ENCODE measurements around the gene PLAC8L1. TPM values are rescaled to one million over a fixed set of nuclear protein-coding genes. Genes with fewer than 3 reads are reported as not detected.
"Not testable (repeated sequence)": the region's sequence is repeated elsewhere in the genome, so short reads cannot be mapped to it uniquely, and the experiment has no call there.

The PLAC8L1 gene
- total RNA-seq, 1 experiment from 2014 or later = 1.4 TPM

GRCh38 chr5:146116361-146116760 lies 11.0 kb upstream of the PLAC8L1 start:
- Mint-ChIP-seq H3K4me1 (ENCODE audit: low read depth, unreplicated experiment) (no peaks in the 10 kb centered on the region), H3K36me3 (ENCODE audit: insufficient read depth, unreplicated experiment) (peaks cover 42% of the 10 kb centered on the region), H3K9me3 (ENCODE audit: low read depth, unreplicated experiment) (no peaks in the 10 kb centered on the region), H3K27ac (ENCODE audit: unreplicated experiment) (no peak overlapping the region), H3K27me3 (ENCODE audit: unreplicated experiment) (no peaks in the 10 kb centered on the region), H3K4me3 (ENCODE audit: low read depth, unreplicated experiment) (no peak overlapping the region)
- no peak for DNase-seq
- no TSS peak for BruUV-seq (replicated peaks)
- CTCF ChIA-PET = no interaction called here
- intact Hi-C loops (cut with micrococcal nuclease; ENCODE audit: unreplicated experiment) = no loop called here
- TF ChIP-seq CTCF (IDR thresholded peaks at IDR 0.05; ENCODE audit: unreplicated experiment) = no peak

- BruUV-seq (replicated peaks) = no TSS peak
- intact Hi-C loops (cut with micrococcal nuclease; ENCODE audit: unreplicated experiment) = no loop called here
- CTCF ChIA-PET = interaction anchor here (0.7 kb wide), 1 partner anchor 16 kb away, joined by 9 read pairs; no protein-coding TSS in a partner anchor
- H3K27me3 Mint-ChIP-seq (ENCODE audit: unreplicated experiment) = no peaks in the 10 kb centered on the region
- no peak for TF ChIP-seq CTCF (IDR thresholded peaks at IDR 0.05; ENCODE audit: unreplicated experiment)
- H3K36me3 Mint-ChIP-seq (ENCODE audit: insufficient read depth, unreplicated experiment) = peaks cover 20% of the 10 kb centered on the region
- no peaks in the 10 kb centered on the region for H3K9me3 Mint-ChIP-seq (ENCODE audit: low read depth, unreplicated experiment)
- H3K4me3 Mint-ChIP-seq (ENCODE audit: low read depth, unreplicated experiment) = no peak overlapping the region
- no peaks in the 10 kb centered on the region for H3K4me1 Mint-ChIP-seq (ENCODE audit: low read depth, unreplicated experiment)
- no peak for DNase-seq
- no peak overlapping the region for H3K27ac Mint-ChIP-seq (ENCODE audit: unreplicated experiment)
These were observed 7.1 kb upstream of the PLAC8L1 start for GRCh38 chr5:146112476-146112875.

GRCh38 chr5:146111409-146111808 lies 6.0 kb upstream of the PLAC8L1 start:
- no peaks in the 10 kb centered on the region for H3K9me3 Mint-ChIP-seq (ENCODE audit: low read depth, unreplicated experiment)
- peaks cover 19% of the 10 kb centered on the region for H3K36me3 Mint-ChIP-seq (ENCODE audit: insufficient read depth, unreplicated experiment)
- H3K4me3 Mint-ChIP-seq (ENCODE audit: low read depth, unreplicated experiment) = no peak overlapping the region
- no peak for TF ChIP-seq CTCF (IDR thresholded peaks at IDR 0.05; ENCODE audit: unreplicated experiment)
- H3K27me3 Mint-ChIP-seq (ENCODE audit: unreplicated experiment) = no peaks in the 10 kb centered on the region
- intact Hi-C loops (cut with micrococcal nuclease; ENCODE audit: unreplicated experiment) = no loop called here
- H3K4me1 Mint-ChIP-seq (ENCODE audit: low read depth, unreplicated experiment) = no peaks in the 10 kb centered on the region
- DNase-seq = no peak
- H3K27ac Mint-ChIP-seq (ENCODE audit: unreplicated experiment) = no peak overlapping the region
- BruUV-seq (replicated peaks) = no TSS peak
- CTCF ChIA-PET = no interaction called here

GRCh38 chr5:146109379-146109778 lies 4.0 kb upstream of the PLAC8L1 start:
- no peak for TF ChIP-seq CTCF (IDR thresholded peaks at IDR 0.05; ENCODE audit: unreplicated experiment)
- BruUV-seq (replicated peaks) = no TSS peak
- Mint-ChIP-seq H3K9me3 (ENCODE audit: low read depth, unreplicated experiment) (no peaks in the 10 kb centered on the region), H3K4me3 (ENCODE audit: low read depth, unreplicated experiment) (no peak overlapping the region), H3K27me3 (ENCODE audit: unreplicated experiment) (no peaks in the 10 kb centered on the region), H3K27ac (ENCODE audit: unreplicated experiment) (no peak overlapping the region), H3K4me1 (ENCODE audit: low read depth, unreplicated experiment) (no peaks in the 10 kb centered on the region), H3K36me3 (ENCODE audit: insufficient read depth, unreplicated experiment) (peaks cover 19% of the 10 kb centered on the region)
- CTCF ChIA-PET = no interaction called here
- intact Hi-C loops (cut with micrococcal nuclease; ENCODE audit: unreplicated experiment) = no loop called here
- no peak for DNase-seq

GRCh38 chr5:146108870-146109269 lies 3.5 kb upstream of the PLAC8L1 start:
- H3K36me3 Mint-ChIP-seq (ENCODE audit: insufficient read depth, unreplicated experiment) = peaks cover 19% of the 10 kb centered on the region
- CTCF ChIA-PET; BruUV-seq (replicated peaks); H3K27ac Mint-ChIP-seq (ENCODE audit: unreplicated experiment); intact Hi-C loops (cut with micrococcal nuclease; ENCODE audit: unreplicated experiment); H3K27me3 Mint-ChIP-seq (ENCODE audit: unreplicated experiment); H3K4me3 Mint-ChIP-seq (ENCODE audit: low read depth, unreplicated experiment); DNase-seq; H3K9me3 Mint-ChIP-seq (ENCODE audit: low read depth, unreplicated experiment); H3K4me1 Mint-ChIP-seq (ENCODE audit: low read depth, unreplicated experiment): not testable (repeated sequence)
